Lower leg skin (tissue), 4 donors: ENCODE data around the gene CTIF. TPM values are rescaled to one million over a fixed set of nuclear protein-coding genes. Genes with fewer than 3 reads are reported as not detected.
A peak's percentile ranks its signal among the peaks of the same experiment; 100 is the strongest.

Experiments used
- DNase-seq, 2 donors: peaks; one replicate each; pipeline ENCODE4 v3.0.0-alpha.2; 2019; ENCODE audit warnings: low spot score in 2 of 2
- H3K4me3 ChIP-seq: fragments of 200-600 bp; sonication (generic); 2 replicates; pipeline ENCODE4 v1.5.1; 2017; ENCODE audit warnings: mild to moderate bottlenecking, low read depth; ENCODE audit not compliant: poor library complexity, severe bottlenecking
- POLR2A ChIP-seq, 2 donors: fragments of 450-650 bp; IDR thresholded peaks; one replicate each; pipeline ENCODE4 v1.6.1; 2016 to 2017; ENCODE audit warnings: antibody characterized with exemption in 2 of 2, mild to moderate bottlenecking in 1 of 2, moderate library complexity in 1 of 2
- WGBS, 2 donors: methylation state at CpG; one replicate each; pipeline ENCODE4 v1.1.5; 2018; 5-methylcytosine and 5-hydroxymethylcytosine counted together
- intact Hi-C: fragments of 100-400 bp; cut with DNase I; formaldehyde crosslinking; loops from one replicate; pipeline ENCODE4 v1.15.0; 2023; ENCODE audit warnings: low total_unique reads
- total RNA-seq, 4 donors: library from RNA; depleted of rRNA; stranded (reverse); fragments of >200 nt; gene quantifications; one replicate each; pipeline ENCODE4 v1.1.0, GENCODE V29; 2016
- TF ChIP-seq, protein P1 (sequence below), 3 donors: fragments of 450-650 bp; IDR thresholded peaks; one replicate each; pipeline ENCODE4 v1.5.1; 2016; ENCODE audit warnings: antibody characterized with exemption in 3 of 3, mild to moderate bottlenecking in 3 of 3, moderate library complexity in 2 of 3

Gene CTIF
- total RNA-seq, 4 donors from 2014 or later, result 22.6 to 44.0 (median 30.2) TPM

GRCh38 chr18:48580066-48580465 is 41.2 kb downstream of the CTIF start:
- intact Hi-C loops, result no loop called here
- DNase-seq, result no peak
- no peak overlapping the region for H3K4me3 ChIP-seq
- no peak for TF ChIP-seq POLR2A (IDR thresholded peaks at IDR 0.05)
- TF ChIP-seq, protein P1, sequence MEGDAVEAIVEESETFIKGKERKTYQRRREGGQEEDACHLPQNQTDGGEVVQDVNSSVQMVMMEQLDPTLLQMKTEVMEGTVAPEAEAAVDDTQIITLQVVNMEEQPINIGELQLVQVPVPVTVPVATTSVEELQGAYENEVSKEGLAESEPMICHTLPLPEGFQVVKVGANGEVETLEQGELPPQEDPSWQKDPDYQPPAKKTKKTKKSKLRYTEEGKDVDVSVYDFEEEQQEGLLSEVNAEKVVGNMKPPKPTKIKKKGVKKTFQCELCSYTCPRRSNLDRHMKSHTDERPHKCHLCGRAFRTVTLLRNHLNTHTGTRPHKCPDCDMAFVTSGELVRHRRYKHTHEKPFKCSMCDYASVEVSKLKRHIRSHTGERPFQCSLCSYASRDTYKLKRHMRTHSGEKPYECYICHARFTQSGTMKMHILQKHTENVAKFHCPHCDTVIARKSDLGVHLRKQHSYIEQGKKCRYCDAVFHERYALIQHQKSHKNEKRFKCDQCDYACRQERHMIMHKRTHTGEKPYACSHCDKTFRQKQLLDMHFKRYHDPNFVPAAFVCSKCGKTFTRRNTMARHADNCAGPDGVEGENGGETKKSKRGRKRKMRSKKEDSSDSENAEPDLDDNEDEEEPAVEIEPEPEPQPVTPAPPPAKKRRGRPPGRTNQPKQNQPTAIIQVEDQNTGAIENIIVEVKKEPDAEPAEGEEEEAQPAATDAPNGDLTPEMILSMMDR (IDR thresholded peaks at IDR 0.05), result no peak
- 91% methylated on average over 7 of the region's 7 CpGs for WGBS, 2 donors

DNA sequence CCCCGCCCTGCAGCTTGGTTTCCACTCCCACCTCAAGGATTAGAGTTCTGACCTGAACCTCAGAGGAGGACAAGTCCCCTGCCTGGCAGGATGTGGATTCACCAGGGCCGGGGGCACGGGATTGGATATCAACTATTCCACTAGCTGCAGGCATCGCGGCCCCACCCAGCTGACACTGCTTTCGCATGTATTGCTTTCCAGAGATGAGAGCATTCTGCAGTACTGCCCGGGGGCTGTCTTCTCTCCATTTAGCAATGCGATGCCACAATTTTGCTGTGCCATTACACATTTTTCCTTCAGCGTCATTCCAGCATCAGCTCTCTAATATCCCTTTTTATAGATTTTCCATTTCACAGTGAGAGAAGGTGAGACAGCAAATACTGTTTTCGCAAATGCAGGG is 42.0 kb downstream of the CTIF start:
- DNase-seq, result peak in 1 of 2 donors; percentile 88
- WGBS, 2 donors, result 30 to 46% methylated on average over 10 of the region's 10 CpGs
- H3K4me3 ChIP-seq, result no peak overlapping the region
- intact Hi-C loops, result no loop called here
- TF ChIP-seq, protein P1 (IDR thresholded peaks at IDR 0.05), result no peak
- TF ChIP-seq POLR2A (IDR thresholded peaks at IDR 0.05), result no peak

- DNase-seq, result no peak
- TF ChIP-seq, protein P1 (IDR thresholded peaks at IDR 0.05), result no peak
- TF ChIP-seq POLR2A (IDR thresholded peaks at IDR 0.05), result no peak
- H3K4me3 ChIP-seq, result no peak overlapping the region
- 49 to 56% methylated on average over 4 of the region's 4 CpGs for WGBS, 2 donors
- intact Hi-C loops, result no loop called here
Observed at GRCh38 chr18:48581206-48581605, 42.4 kb downstream of the CTIF start.

DNA sequence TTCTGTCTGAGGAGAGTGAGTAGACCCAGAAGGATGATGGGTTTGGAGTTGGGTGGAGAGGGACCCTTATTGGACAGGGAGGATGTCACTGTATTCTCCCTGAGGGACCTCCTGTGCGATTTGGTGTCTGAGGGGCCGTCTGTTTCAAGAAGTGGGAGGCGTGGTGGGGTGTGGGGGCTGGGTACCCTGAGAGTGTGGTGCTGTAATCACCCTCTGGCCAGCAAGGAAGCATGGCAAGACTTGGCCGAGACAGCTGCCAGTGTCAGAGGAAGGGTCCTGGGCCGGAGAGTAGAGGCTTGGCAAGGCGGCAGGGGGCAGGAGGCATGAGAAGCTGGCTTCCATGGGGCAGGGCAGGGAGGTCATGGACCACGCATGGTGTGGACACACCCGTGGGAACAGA is 43.1 kb downstream of the CTIF start:
- intact Hi-C loops, result no loop called here
- WGBS, 2 donors, result 88 to 92% methylated on average over 8 of the region's 8 CpGs
- no peak overlapping the region for H3K4me3 ChIP-seq
- no peak for DNase-seq
- no peak for TF ChIP-seq POLR2A (IDR thresholded peaks at IDR 0.05)
- TF ChIP-seq, protein P1 (IDR thresholded peaks at IDR 0.05), result no peak

GRCh38 chr18:48582946-48583345 is 44.1 kb downstream of the CTIF start:
- intact Hi-C loops, result no loop called here
- WGBS, 2 donors, result 96 to 98% methylated on average over 2 of the region's 2 CpGs
- H3K4me3 ChIP-seq, result no peak overlapping the region
- TF ChIP-seq, protein P1 (IDR thresholded peaks at IDR 0.05), result no peak
- no peak for TF ChIP-seq POLR2A (IDR thresholded peaks at IDR 0.05)
- no peak for DNase-seq

GRCh38 chr18:48583573-48583972 is 44.7 kb downstream of the CTIF start:
- no peak for DNase-seq
- WGBS, 2 donors, result 84 to 93% methylated on average over 5 of the region's 5 CpGs
- no peak for TF ChIP-seq POLR2A (IDR thresholded peaks at IDR 0.05)
- TF ChIP-seq, protein P1 (IDR thresholded peaks at IDR 0.05), result no peak
- intact Hi-C loops, result no loop called here
- no peak overlapping the region for H3K4me3 ChIP-seq
